ENCODE data around the gene ARL10.

Gene ARL10

DNA sequence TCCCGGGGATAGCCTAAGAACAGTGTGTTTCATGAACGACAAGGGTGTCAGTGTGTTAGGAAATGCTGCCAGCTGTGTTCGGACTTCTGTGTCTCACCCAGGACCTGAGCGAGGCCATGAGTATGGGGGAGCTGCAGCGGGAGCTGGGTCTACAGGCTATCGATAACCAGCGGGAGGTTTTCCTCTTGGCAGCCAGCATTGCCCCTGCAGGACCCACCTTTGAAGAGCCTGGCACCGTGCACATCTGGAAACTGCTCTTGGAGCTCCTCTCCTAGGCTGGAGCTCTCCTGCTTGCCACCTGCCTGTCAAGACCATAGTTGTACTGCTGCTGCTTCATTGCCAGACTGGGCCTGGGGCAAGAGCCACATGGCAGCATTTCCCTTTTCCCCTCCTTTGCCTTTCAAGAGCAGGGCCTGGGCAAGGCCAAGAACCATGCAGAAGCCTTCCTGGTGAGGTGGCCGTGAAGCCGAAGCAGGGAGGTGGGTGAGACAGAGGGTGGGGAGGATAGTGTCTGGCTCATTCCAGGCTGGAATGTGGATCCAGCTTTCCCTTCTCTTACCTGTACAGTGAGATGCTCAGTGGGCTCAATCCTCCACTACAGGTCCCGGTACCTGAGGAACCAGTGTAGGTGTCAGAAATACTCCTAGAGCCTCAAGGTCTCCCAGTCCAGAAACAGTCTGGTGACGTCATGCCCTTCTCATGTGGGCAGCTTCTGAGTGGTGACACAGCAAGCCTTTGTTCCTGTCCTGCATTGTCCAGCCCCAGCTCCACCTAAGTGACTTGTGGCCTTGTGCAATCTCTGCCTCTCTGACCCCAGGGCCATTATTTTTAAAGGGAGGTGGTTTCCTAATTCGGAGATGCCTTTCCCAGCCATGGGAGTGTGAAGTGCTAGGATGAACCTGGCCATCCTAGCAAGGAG is 6.6 kb downstream of the ARL10 start:
- no peak for DNase-seq
- no peak for TF ChIP-seq GATA1 (IDR thresholded peaks at IDR 0.05; ENCODE audit: low read depth, low read length)

GRCh38 chr5:176373100-176373818 is 8.0 kb downstream of the ARL10 start:
- TF ChIP-seq POLR2A (IDR thresholded peaks at IDR 0.05; ENCODE audit: low read length), result no peak
- TF ChIP-seq GATA1 (IDR thresholded peaks at IDR 0.05; ENCODE audit: low read depth, low read length), result no peak
- DNase-seq, result no peak

DNA sequence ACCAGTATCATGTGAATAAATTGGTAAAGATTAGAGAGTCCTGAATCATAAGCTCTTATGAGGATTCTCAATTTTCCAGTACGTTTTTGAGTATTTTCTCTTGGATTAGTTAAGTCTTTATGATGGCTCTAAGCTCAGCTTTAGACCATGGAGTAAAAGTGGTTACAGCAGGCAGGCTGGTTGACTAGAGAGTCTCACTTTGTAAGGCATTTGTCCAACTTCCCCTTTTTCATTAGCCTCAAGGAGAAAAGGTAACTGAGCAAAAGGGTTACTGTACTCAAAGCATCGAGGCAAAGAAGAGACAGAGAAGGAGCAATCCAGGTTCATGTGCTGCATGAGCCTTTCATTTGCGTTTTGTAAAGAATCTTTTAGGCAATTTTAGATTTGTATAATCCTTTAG is 14.6 kb downstream of the ARL10 start:
- no peak for DNase-seq
- no peak for TF ChIP-seq POLR2A (IDR thresholded peaks at IDR 0.05; ENCODE audit: low read length)
- TF ChIP-seq GATA1 (IDR thresholded peaks at IDR 0.05; ENCODE audit: low read depth, low read length), result no peak

- TF ChIP-seq GATA1 (IDR thresholded peaks at IDR 0.05; ENCODE audit: low read depth, low read length) (no peak), POLR2A (IDR thresholded peaks at IDR 0.05; ENCODE audit: low read length) (no peak)
- DNase-seq, result no peak
These were observed 16.1 kb downstream of the ARL10 start for GRCh38 chr5:176381423-176381822.

DNA sequence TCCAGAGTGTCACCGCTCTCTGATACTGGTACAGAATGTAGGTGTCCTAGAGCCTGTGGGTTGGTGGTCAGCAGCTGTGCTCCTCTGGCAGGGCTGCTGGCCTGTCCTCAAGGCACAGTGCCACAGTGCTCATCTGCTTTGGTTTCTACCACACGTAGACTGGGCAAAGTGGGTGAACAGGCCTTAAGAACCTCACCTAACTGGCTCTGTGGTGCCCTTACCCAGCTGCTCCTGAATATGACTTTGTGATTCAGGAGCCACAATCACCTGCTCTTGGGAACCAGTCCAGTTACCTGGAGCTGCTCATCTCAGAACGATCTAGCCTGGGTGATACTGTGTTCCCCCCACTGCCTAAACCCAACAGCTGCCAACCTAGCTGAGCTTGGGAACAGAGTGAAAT is 16.7 kb downstream of the ARL10 start:
- TF ChIP-seq GATA1 (IDR thresholded peaks at IDR 0.05; ENCODE audit: low read depth, low read length) (no peak), POLR2A (IDR thresholded peaks at IDR 0.05; ENCODE audit: low read length) (no peak)

DNA sequence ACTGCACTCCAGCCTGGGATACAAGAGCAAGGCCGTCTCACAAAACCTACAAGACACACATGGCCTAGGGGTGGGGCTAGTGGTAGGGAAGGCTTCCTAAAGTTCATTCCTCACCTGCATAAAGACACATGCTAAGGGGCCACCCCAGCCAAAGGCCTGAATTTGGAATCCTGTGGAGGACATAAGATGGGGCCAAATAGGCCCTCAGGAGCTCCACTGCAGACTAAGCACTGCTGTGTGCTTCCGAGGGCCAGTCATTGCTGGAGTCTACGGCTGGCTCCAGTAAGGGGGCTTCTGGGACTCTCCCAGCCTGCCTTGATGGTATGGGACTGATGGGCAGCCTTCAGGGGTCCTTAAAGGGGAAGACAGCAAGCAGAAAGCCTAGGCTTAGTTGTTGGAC is 17.4 kb downstream of the ARL10 start:
- TF ChIP-seq GATA1 (IDR thresholded peaks at IDR 0.05; ENCODE audit: low read depth, low read length) (no peak), POLR2A (IDR thresholded peaks at IDR 0.05; ENCODE audit: low read length) (no peak)
- no peak for DNase-seq

More for the DNA sequence above, 16.7 kb downstream of the ARL10 start:
- DNase-seq, result no peak

DNA sequence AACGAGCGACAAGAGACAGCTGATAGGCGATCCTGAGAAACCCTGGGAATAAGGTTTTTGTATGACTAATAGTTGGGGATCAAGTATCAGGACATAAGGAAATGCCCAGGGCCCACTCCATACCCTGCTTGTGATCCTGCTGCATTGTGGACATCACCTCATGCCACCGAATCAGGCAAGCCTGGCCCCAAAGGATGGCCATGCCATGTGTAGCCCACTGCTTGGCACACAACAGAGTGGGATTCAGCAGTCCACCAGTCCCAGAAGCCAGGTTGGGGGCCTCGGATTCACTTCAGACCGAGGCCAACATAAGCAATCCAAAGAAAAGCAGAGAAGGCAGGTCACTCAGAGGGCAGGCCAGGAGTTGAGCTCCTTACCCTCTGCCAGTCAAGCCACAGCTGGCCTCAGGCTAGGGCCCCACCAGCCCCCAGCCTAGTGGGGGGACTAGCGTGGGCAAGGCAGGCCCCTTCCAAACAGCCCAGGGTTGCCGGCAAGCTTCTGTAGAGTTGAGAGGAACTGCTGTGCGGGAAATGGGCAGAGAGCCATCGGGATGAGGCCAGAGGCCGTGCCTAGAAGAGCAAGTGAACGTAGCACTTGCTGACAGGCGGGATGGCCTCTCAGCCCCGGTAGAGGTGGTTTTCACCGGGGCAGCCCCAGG is 18.1 kb downstream of the ARL10 start:
- DNase-seq, result no peak
- TF ChIP-seq POLR2A (IDR thresholded peaks at IDR 0.05; ENCODE audit: low read length) (no peak), GATA1 (IDR thresholded peaks at IDR 0.05; ENCODE audit: low read depth, low read length) (no peak)

GRCh38 chr5:176383961-176384360 is 18.7 kb downstream of the ARL10 start:
- no peak for TF ChIP-seq POLR2A (IDR thresholded peaks at IDR 0.05; ENCODE audit: low read length)
- TF ChIP-seq GATA1 (IDR thresholded peaks at IDR 0.05; ENCODE audit: low read depth, low read length), result no peak
- no peak for DNase-seq

GRCh38 chr5:176384366-176384930 is 19.2 kb downstream of the ARL10 start:
- no peak for DNase-seq
- TF ChIP-seq GATA1 (IDR thresholded peaks at IDR 0.05; ENCODE audit: low read depth, low read length) (no peak), POLR2A (IDR thresholded peaks at IDR 0.05; ENCODE audit: low read length) (no peak)

GRCh38 chr5:176384991-176385390 is 19.7 kb downstream of the ARL10 start:
- TF ChIP-seq POLR2A (IDR thresholded peaks at IDR 0.05; ENCODE audit: low read length), result no peak
- TF ChIP-seq GATA1 (IDR thresholded peaks at IDR 0.05; ENCODE audit: low read depth, low read length), result no peak
- DNase-seq, result no peak

GRCh38 chr5:176386491-176386890 is 21.2 kb downstream of the ARL10 start:
- no peak for DNase-seq
- TF ChIP-seq POLR2A (IDR thresholded peaks at IDR 0.05; ENCODE audit: low read length), result no peak
- no peak for TF ChIP-seq GATA1 (IDR thresholded peaks at IDR 0.05; ENCODE audit: low read depth, low read length)

- peak; percentile 29 to 31 for DNase-seq
- TF ChIP-seq POLR2A (IDR thresholded peaks at IDR 0.05; ENCODE audit: low read length), result no peak
These were observed 22.2 kb downstream of the ARL10 start for GRCh38 chr5:176387384-176387925.

DNA sequence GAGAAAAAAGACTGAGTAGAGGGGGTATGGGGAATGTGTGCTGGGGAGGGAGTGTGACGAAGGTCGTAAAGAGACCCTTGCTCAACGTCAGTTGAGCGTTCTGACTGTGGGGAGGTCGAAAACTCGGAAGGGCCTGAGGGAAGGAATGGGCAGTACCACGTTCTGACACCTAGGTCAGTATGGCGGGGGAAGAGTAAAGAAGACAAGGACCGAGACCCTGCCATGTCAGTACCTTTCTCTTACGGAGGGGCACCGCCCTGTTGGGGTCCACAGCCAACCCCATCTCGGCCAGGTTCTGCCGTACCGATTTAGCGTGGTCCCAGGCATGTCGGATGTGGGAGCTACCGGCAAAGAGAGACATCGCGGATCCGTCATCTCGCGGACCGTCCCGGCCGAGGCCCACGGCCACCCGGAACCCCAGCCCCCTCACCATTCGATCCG is 22.7 kb downstream of the ARL10 start:
- no peak for TF ChIP-seq POLR2A (IDR thresholded peaks at IDR 0.05; ENCODE audit: low read length)
- no peak for TF ChIP-seq GATA1 (IDR thresholded peaks at IDR 0.05; ENCODE audit: low read depth, low read length)
- DNase-seq, result peak; percentile 63 to 69

Data from erythroblast (primary cell).